ENCODE results near the gene SNAP91. TPM values are rescaled to one million over a fixed set of nuclear protein-coding genes. Genes with fewer than 3 reads are reported as not detected.

SNAP91 gene
- total RNA-seq, 1 donor from 2014 or later, result not detected

- H3K4me1 Mint-ChIP-seq, result no peaks in the 10 kb centered on the region
- no peak for TF ChIP-seq CTCF (IDR thresholded peaks at IDR 0.05)
- no peak for DNase-seq
- ChIA-PET POLR2A (no interaction called here), CTCF (interaction anchor here (0.6 to 1.4 kb wide), 4 partner anchors 10 to 1266 kb away, joined by 3 to 6 read pairs (median 4); partner anchors contain the start of gene UBE3D)
- intact Hi-C loops (cut with micrococcal nuclease), result no loop called here
- ATAC-seq (ENCODE audit: low read depth), result no peak
- H3K4me3 Mint-ChIP-seq, result no peak overlapping the region
- H3K9me3 Mint-ChIP-seq, result no peaks in the 10 kb centered on the region
- H3K27ac Mint-ChIP-seq, result no peak overlapping the region
- H3K27me3 Mint-ChIP-seq, result peaks cover 2% of the 10 kb centered on the region
- no peaks in the 10 kb centered on the region for H3K36me3 Mint-ChIP-seq (ENCODE audit: low read depth)
These were observed 172.8 kb downstream of the SNAP91 start for GRCh38 chr6:83536034-83536646.

GRCh38 chr6:83518816-83519480 lies 190.0 kb downstream of the SNAP91 start:
- Mint-ChIP-seq H3K9me3 (no peaks in the 10 kb centered on the region), H3K4me1 (no peaks in the 10 kb centered on the region), H3K27me3 (peaks cover 4% of the 10 kb centered on the region), H3K4me3 (no peak overlapping the region), H3K27ac (no peak overlapping the region), H3K36me3 (ENCODE audit: low read depth) (no peaks in the 10 kb centered on the region)
- ChIA-PET POLR2A (no interaction called here), CTCF (no interaction called here)
- no peak for ATAC-seq (ENCODE audit: low read depth)
- intact Hi-C loops (cut with micrococcal nuclease), result no loop called here
- TF ChIP-seq CTCF (IDR thresholded peaks at IDR 0.05), result no peak
- DNase-seq, result no peak

GRCh38 chr6:83517500-83517899 lies 191.4 kb downstream of the SNAP91 start:
- no peaks in the 10 kb centered on the region for H3K36me3 Mint-ChIP-seq (ENCODE audit: low read depth)
- intact Hi-C loops (cut with micrococcal nuclease), result no loop called here
- TF ChIP-seq CTCF (IDR thresholded peaks at IDR 0.05), result no peak
- ATAC-seq (ENCODE audit: low read depth) (no peak), DNase-seq (no peak)
- peaks cover 6% of the 10 kb centered on the region for H3K27me3 Mint-ChIP-seq
- peaks cover 1% of the 10 kb centered on the region for H3K4me1 Mint-ChIP-seq
- ChIA-PET CTCF (no interaction called here), POLR2A (no interaction called here)
- H3K4me3 Mint-ChIP-seq, result no peak overlapping the region
- H3K27ac Mint-ChIP-seq, result no peak overlapping the region
- no peaks in the 10 kb centered on the region for H3K9me3 Mint-ChIP-seq

GRCh38 chr6:83514866-83515466 lies 193.9 kb downstream of the SNAP91 start:
- POLR2A ChIA-PET, result no interaction called here
- H3K27ac Mint-ChIP-seq, result no peak overlapping the region
- H3K9me3 Mint-ChIP-seq, result no peaks in the 10 kb centered on the region
- peaks cover 21% of the 10 kb centered on the region for H3K27me3 Mint-ChIP-seq
- ATAC-seq (ENCODE audit: low read depth), result no peak
- DNase-seq, result no peak
- peaks cover 9% of the 10 kb centered on the region for H3K4me1 Mint-ChIP-seq
- no peaks in the 10 kb centered on the region for H3K36me3 Mint-ChIP-seq (ENCODE audit: low read depth)
- peak; percentile 68 for TF ChIP-seq CTCF (IDR thresholded peaks at IDR 0.05)
- intact Hi-C loops (cut with micrococcal nuclease), result loop anchor here (1.0 kb wide), 3 partner anchors 293 to 1245 kb away; partner anchors contain the start of gene DOP1A
- CTCF ChIA-PET, result interaction anchor here (1.0 to 4.4 kb wide), 9 partner anchors 9 to 1244 kb away, joined by 4 to 29 read pairs (median 5); partner anchors contain the start of genes DOP1A and UBE3D
- H3K4me3 Mint-ChIP-seq, result no peak overlapping the region

- H3K27ac Mint-ChIP-seq, result no peak overlapping the region
- H3K4me1 Mint-ChIP-seq, result peaks cover 9% of the 10 kb centered on the region
- intact Hi-C loops (cut with micrococcal nuclease), result loop anchor here (1.0 kb wide), 1 partner anchor 1244 kb away; no protein-coding TSS in a partner anchor
- H3K27me3 Mint-ChIP-seq, result peaks cover 21% of the 10 kb centered on the region
- ChIA-PET CTCF (interaction anchor here (0.6 to 4.4 kb wide), 11 partner anchors 8 to 1253 kb away, joined by 3 to 29 read pairs (median 5); partner anchors contain the start of genes DOP1A and UBE3D), POLR2A (no interaction called here)
- no peak for TF ChIP-seq CTCF (IDR thresholded peaks at IDR 0.05)
- H3K9me3 Mint-ChIP-seq, result no peaks in the 10 kb centered on the region
- H3K4me3 Mint-ChIP-seq, result no peak overlapping the region
- no peak for ATAC-seq (ENCODE audit: low read depth)
- H3K36me3 Mint-ChIP-seq (ENCODE audit: low read depth), result no peaks in the 10 kb centered on the region
- no peak for DNase-seq
These were observed 194.4 kb downstream of the SNAP91 start for GRCh38 chr6:83514466-83514865.
